Testis (tissue), 2 donors: ENCODE data around the gene EDAR.

Experiments
- CTCF ChIP-seq, 3 experiments: fragments of 450-650 bp in 2 of 3; fragments of 200-600 bp in 1 of 3; sonication (generic) in 1 of 3; IDR thresholded peaks; one replicate each; pipeline ENCODE4 v1.5.1; 2016 to 2019; ENCODE audit warnings: antibody characterized with exemption in 3 of 3, mild to moderate bottlenecking in 2 of 3, moderate library complexity in 1 of 3
- POLR2A ChIP-seq: fragments of 450-650 bp; IDR thresholded peaks from one replicate; pipeline ENCODE4 v1.6.1; 2017; ENCODE audit warnings: antibody characterized with exemption, mild to moderate bottlenecking, moderate library complexity

- no peak for TF ChIP-seq CTCF (IDR thresholded peaks at IDR 0.05)
- no peak for TF ChIP-seq POLR2A
Measured at GRCh38 chr2:108970369-108970768, 18.7 kb downstream of the EDAR start.
